Nephron progenitor cell (in vitro differentiated cells): ENCODE data around the gene SDK1.

ENCODE experiments used
- DNase-seq: peaks from one replicate; pipeline ENCODE4 v3.0.0; 2021
- H3K27ac Mint-ChIP-seq: 2 replicates; pipeline ENCODE4 v1.8.0; 2021; ENCODE audit warnings: mild to moderate bottlenecking, moderate library complexity, mixed read lengths
- H3K27me3 Mint-ChIP-seq: 2 replicates; pipeline ENCODE4 v1.8.0; 2021; ENCODE audit warnings: mild to moderate bottlenecking, low read depth, mixed read lengths; ENCODE audit not compliant: poor library complexity
- H3K36me3 Mint-ChIP-seq: 2 replicates; pipeline ENCODE4 v1.8.0; 2021; ENCODE audit warnings: low read depth, mixed read lengths
- H3K4me1 Mint-ChIP-seq: 2 replicates; pipeline ENCODE4 v1.8.0; 2021; ENCODE audit warnings: mixed read lengths
- H3K4me3 Mint-ChIP-seq: 2 replicates; pipeline ENCODE4 v1.8.0; 2021; ENCODE audit warnings: mild to moderate bottlenecking, moderate library complexity, mixed read lengths
- H3K9me3 Mint-ChIP-seq: 2 replicates; pipeline ENCODE4 v1.8.0; 2021; ENCODE audit warnings: mild to moderate bottlenecking, moderate library complexity, mixed read lengths
- CTCF ChIP-seq: fragments of 200-600 bp; sonication (generic); IDR thresholded peaks from 2 replicates; pipeline ENCODE4 v1.5.0; 2021; ENCODE audit warnings: antibody characterized with exemption

Gene SDK1

DNA sequence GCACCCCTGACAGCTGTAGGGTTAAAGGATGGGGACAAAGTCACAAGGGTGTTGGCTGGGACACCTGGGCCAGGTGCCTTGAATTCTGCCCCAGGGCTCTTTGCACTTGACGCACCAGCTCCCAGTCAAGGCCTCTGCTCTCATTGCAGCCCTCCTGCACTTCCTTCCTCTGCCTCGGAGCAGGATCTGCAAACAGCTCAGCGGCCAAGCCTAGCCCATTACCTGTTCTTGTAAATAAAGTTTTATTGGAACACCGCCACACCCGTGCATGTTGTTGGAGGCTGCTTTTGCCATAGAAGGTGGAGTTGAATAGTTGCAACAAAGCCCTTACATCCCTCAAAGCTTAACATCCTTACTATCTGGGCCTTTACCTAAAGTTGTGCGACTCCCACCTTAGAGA lies 897.2 kb downstream of the SDK1 start:
- no peak for DNase-seq
- TF ChIP-seq CTCF: no peak
- Mint-ChIP-seq H3K36me3 (no peaks in the 10 kb centered on the region), H3K27me3 (no peaks in the 10 kb centered on the region), H3K9me3 (no peaks in the 10 kb centered on the region), H3K4me1 (peaks cover 43% of the 10 kb centered on the region), H3K4me3 (no peak overlapping the region), H3K27ac (peak overlapping the region; percentile 5)

DNA sequence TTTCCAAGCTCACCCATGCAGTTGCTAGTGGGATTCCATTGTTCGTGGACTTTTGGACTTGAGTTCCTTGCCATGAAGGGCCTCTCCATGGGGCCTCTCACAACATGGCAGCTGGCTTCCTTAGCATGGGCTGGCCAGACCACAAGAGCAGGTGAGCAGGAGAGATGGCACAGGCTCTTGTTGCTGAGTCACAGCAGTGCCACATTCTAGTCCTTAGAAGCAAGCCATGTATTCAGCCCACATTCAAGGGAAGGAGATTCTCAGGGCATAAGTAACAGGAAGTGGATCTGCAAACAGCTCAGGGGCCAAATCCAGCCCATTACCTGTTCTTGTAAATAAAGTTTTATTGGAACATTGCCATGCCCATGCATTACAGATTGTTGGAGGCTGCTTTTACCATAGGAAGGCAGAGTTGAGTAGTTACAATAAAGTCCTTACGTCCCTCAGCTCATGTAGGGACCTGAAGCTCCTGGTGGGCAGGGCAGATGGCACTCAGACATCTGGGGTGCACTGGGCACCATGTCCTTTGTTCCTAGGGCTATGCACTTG lies 899.6 kb downstream of the SDK1 start:
- no peak for DNase-seq
- Mint-ChIP-seq H3K36me3 (no peaks in the 10 kb centered on the region), H3K27ac (no peak overlapping the region), H3K4me1 (peaks cover 59% of the 10 kb centered on the region), H3K27me3 (no peaks in the 10 kb centered on the region), H3K9me3 (no peaks in the 10 kb centered on the region), H3K4me3 (no peak overlapping the region)
- no peak for TF ChIP-seq CTCF

DNA sequence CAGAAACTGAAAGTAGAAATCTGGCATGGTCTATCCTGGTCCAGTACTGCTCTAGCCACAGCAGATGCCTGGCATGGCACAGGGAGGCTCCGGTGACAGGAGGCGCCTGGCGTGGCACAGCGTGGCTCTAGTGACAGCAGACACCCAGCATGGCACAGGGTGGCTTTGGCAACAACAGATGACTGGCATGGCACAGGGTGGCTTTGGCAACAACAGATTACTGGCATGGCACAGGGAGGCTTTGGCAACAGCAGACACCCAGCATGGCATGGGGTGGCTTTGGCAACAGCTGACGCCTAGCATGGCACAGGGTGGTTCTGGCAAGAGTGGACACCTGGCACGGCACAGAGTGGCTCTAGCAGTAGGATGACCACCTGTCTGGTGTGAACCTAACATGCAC lies 900.5 kb downstream of the SDK1 start:
- no peak overlapping the region for H3K4me3 Mint-ChIP-seq

GRCh38 chr7:4202154-4202736 lies 901.2 kb downstream of the SDK1 start:
- TF ChIP-seq CTCF: no peak
- Mint-ChIP-seq H3K27me3 (peaks cover 5% of the 10 kb centered on the region), H3K36me3 (no peaks in the 10 kb centered on the region), H3K4me3 (no peak overlapping the region), H3K9me3 (no peaks in the 10 kb centered on the region), H3K4me1 (peaks cover 43% of the 10 kb centered on the region), H3K27ac (no peak overlapping the region)
- no peak for DNase-seq

More for the DNA sequence above, 900.5 kb downstream of the SDK1 start:
- no peak for TF ChIP-seq CTCF
- no peak overlapping the region for H3K27ac Mint-ChIP-seq
- H3K36me3 Mint-ChIP-seq: no peaks in the 10 kb centered on the region
- DNase-seq: no peak
- H3K4me1 Mint-ChIP-seq: peaks cover 49% of the 10 kb centered on the region
- no peaks in the 10 kb centered on the region for H3K9me3 Mint-ChIP-seq
- no peaks in the 10 kb centered on the region for H3K27me3 Mint-ChIP-seq

GRCh38 chr7:4202954-4203353 lies 901.9 kb downstream of the SDK1 start:
- Mint-ChIP-seq H3K27ac (no peak overlapping the region), H3K36me3 (no peaks in the 10 kb centered on the region), H3K9me3 (no peaks in the 10 kb centered on the region), H3K4me3 (no peak overlapping the region), H3K27me3 (peaks cover 5% of the 10 kb centered on the region), H3K4me1 (peaks cover 43% of the 10 kb centered on the region)
- no peak for TF ChIP-seq CTCF
- DNase-seq: no peak
